Measurements from ENCODE around the gene CHRNB4. TPM values are rescaled to one million over a fixed set of nuclear protein-coding genes. Genes with fewer than 3 reads are reported as not detected.

The CHRNB4 gene
- total and polyA plus RNA-seq, 2 donors (not counting 1 experiment from before 2014, with no cell fraction given): not detected

GRCh38 chr15:78680431-78681075 lies 39.5 kb upstream of the CHRNB4 start:
- no peak overlapping the region for H3K27ac ChIP-seq (ENCODE audit: insufficient read depth, low read length)
- H3K4me2 ChIP-seq (ENCODE audit: extremely low read depth, insufficient read depth, low read length): no peak overlapping the region
- no peaks in the 10 kb centered on the region for H3K4me1 ChIP-seq (ENCODE audit: control insufficient read depth, extremely low read depth, insufficient read depth, low read length)
- H2AFZ ChIP-seq (ENCODE audit: low read length): no peak overlapping the region
- H3K4me3 ChIP-seq (replicated peaks in 1 of 4; ENCODE audit: control extremely low read depth in 1 of 4, insufficient read depth in 1 of 4, low read depth in 3 of 4, low read length in 4 of 4): no peak overlapping the region
- H3K27me3 ChIP-seq (ENCODE audit: control insufficient read depth, insufficient read depth, low read length): no peaks in the 10 kb centered on the region
- H3K36me3 ChIP-seq (ENCODE audit: control insufficient read depth, insufficient read depth, low read length): no peaks in the 10 kb centered on the region
- DNase-seq (ENCODE audit: low read depth in 2 of 2): no peak
- no peaks in the 10 kb centered on the region for H3K79me2 ChIP-seq (ENCODE audit: control insufficient read depth, insufficient read depth, low read length)
- no peaks in the 10 kb centered on the region for H3K9me3 ChIP-seq (ENCODE audit: control insufficient read depth, insufficient read depth, low read depth, low read length)
- no peaks in the 10 kb centered on the region for H4K20me1 ChIP-seq (ENCODE audit: control insufficient read depth, extremely low read depth, insufficient read depth, low read length)
- TF ChIP-seq EZH2 (IDR thresholded peaks at IDR 0.05; ENCODE audit: low read length, missing control alignments) (no peak), CTCF (conservative IDR thresholded peaks at IDR 0.05 in 1 of 2, IDR thresholded peaks at IDR 0.05 in 1 of 2; ENCODE audit: low read depth in 1 of 2, low read length in 2 of 2) (no peak)
- H3K9ac ChIP-seq (ENCODE audit: insufficient read depth, low read length): no peak overlapping the region

GRCh38 chr15:78679089-78679511 lies 38.1 kb upstream of the CHRNB4 start:
- H3K4me1 ChIP-seq (ENCODE audit: control insufficient read depth, extremely low read depth, insufficient read depth, low read length): no peaks in the 10 kb centered on the region
- no peak overlapping the region for H3K4me2 ChIP-seq (ENCODE audit: extremely low read depth, insufficient read depth, low read length)
- H3K36me3 ChIP-seq (ENCODE audit: control insufficient read depth, insufficient read depth, low read length): no peaks in the 10 kb centered on the region
- no peaks in the 10 kb centered on the region for H3K79me2 ChIP-seq (ENCODE audit: control insufficient read depth, insufficient read depth, low read length)
- DNase-seq (ENCODE audit: low read depth in 2 of 2): no peak
- TF ChIP-seq EZH2 (IDR thresholded peaks at IDR 0.05; ENCODE audit: low read length, missing control alignments): no peak
- TF ChIP-seq CTCF (conservative IDR thresholded peaks at IDR 0.05 in 1 of 2, IDR thresholded peaks at IDR 0.05 in 1 of 2; ENCODE audit: low read depth in 1 of 2, low read length in 2 of 2): no peak
- no peak overlapping the region for H2AFZ ChIP-seq (ENCODE audit: low read length)
- H3K27me3 ChIP-seq (ENCODE audit: control insufficient read depth, insufficient read depth, low read length): no peaks in the 10 kb centered on the region
- H3K9me3 ChIP-seq (ENCODE audit: control insufficient read depth, insufficient read depth, low read depth, low read length): no peaks in the 10 kb centered on the region
- no peak overlapping the region for H3K4me3 ChIP-seq (replicated peaks in 1 of 4; ENCODE audit: control extremely low read depth in 1 of 4, insufficient read depth in 1 of 4, low read depth in 3 of 4, low read length in 4 of 4)
- no peak overlapping the region for H3K27ac ChIP-seq (ENCODE audit: insufficient read depth, low read length)
- H3K9ac ChIP-seq (ENCODE audit: insufficient read depth, low read length): no peak overlapping the region
- no peaks in the 10 kb centered on the region for H4K20me1 ChIP-seq (ENCODE audit: control insufficient read depth, extremely low read depth, insufficient read depth, low read length)

DNA sequence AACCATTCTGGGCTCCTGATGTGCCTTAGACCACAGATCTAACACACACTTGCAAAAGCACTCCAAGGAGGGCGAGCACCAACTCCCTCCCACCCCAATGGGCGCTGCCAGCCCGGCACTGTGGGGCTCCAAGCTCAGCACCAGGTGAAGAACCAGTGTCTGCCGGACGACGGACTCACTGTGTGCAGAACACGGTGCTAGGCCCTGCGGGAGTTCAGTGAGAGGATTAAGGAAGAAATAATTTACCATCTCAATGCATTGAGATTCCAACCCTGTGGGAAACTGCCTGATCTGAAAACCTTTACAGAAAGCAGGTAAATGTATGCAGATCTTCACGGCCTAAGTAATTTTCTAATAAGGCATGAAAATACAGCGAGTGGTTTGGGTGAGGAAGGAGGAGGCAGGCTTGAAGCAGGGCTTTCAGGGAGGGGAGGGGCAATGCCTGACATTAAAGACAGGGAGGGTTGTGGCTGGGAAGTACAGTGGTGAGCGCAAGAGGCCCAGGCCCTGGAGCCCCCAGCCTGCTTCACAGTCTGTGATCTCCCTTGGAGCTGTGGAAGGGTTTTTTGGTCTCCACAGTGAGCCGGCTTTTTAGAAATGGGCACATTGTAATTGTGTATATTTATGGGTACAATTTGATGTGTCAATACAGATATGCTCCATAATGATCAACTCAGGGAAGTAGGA lies 35.6 kb upstream of the CHRNB4 start:
- no peaks in the 10 kb centered on the region for H3K4me1 ChIP-seq (ENCODE audit: control insufficient read depth, extremely low read depth, insufficient read depth, low read length)

More for the DNA sequence above, 35.6 kb upstream of the CHRNB4 start:
- Histone ChIP-seq H2AFZ (ENCODE audit: low read length) (no peak overlapping the region), H3K27me3 (ENCODE audit: control insufficient read depth, insufficient read depth, low read length) (no peaks in the 10 kb centered on the region), H3K4me2 (ENCODE audit: extremely low read depth, insufficient read depth, low read length) (no peak overlapping the region), H3K9ac (ENCODE audit: insufficient read depth, low read length) (no peak overlapping the region), H3K79me2 (ENCODE audit: control insufficient read depth, insufficient read depth, low read length) (no peaks in the 10 kb centered on the region), H3K9me3 (ENCODE audit: control insufficient read depth, insufficient read depth, low read depth, low read length) (no peaks in the 10 kb centered on the region), H4K20me1 (ENCODE audit: control insufficient read depth, extremely low read depth, insufficient read depth, low read length) (no peaks in the 10 kb centered on the region), H3K4me3 (replicated peaks in 1 of 4; ENCODE audit: control extremely low read depth in 1 of 4, insufficient read depth in 1 of 4, low read depth in 3 of 4, low read length in 4 of 4) (no peak overlapping the region), H3K27ac (ENCODE audit: insufficient read depth, low read length) (no peak overlapping the region), H3K36me3 (ENCODE audit: control insufficient read depth, insufficient read depth, low read length) (no peaks in the 10 kb centered on the region)
- TF ChIP-seq CTCF (conservative IDR thresholded peaks at IDR 0.05 in 1 of 2, IDR thresholded peaks at IDR 0.05 in 1 of 2; ENCODE audit: low read depth in 1 of 2, low read length in 2 of 2) (no peak), EZH2 (IDR thresholded peaks at IDR 0.05; ENCODE audit: low read length, missing control alignments) (no peak)
- no peak for DNase-seq (ENCODE audit: low read depth in 2 of 2)

Measured in fibroblast of lung (primary cell).